KBM-7 (cell line): Measurements from ENCODE around the gene DNHD1.

Source experiments
- DNase-seq: peaks from one replicate; pipeline ENCODE4 v3.0.0-alpha.2; 2015
- in situ Hi-C: fragments of 300-500 bp; cut with MboI; formaldehyde crosslinking; loops from 2 replicates; pipeline ENCODE4 v1.14.3; 2020; ENCODE audit warnings: low sequenced_read_pairs, low pct_unique_long_range_greater_than_20kb, mixed read lengths

The DNHD1 gene

DNA sequence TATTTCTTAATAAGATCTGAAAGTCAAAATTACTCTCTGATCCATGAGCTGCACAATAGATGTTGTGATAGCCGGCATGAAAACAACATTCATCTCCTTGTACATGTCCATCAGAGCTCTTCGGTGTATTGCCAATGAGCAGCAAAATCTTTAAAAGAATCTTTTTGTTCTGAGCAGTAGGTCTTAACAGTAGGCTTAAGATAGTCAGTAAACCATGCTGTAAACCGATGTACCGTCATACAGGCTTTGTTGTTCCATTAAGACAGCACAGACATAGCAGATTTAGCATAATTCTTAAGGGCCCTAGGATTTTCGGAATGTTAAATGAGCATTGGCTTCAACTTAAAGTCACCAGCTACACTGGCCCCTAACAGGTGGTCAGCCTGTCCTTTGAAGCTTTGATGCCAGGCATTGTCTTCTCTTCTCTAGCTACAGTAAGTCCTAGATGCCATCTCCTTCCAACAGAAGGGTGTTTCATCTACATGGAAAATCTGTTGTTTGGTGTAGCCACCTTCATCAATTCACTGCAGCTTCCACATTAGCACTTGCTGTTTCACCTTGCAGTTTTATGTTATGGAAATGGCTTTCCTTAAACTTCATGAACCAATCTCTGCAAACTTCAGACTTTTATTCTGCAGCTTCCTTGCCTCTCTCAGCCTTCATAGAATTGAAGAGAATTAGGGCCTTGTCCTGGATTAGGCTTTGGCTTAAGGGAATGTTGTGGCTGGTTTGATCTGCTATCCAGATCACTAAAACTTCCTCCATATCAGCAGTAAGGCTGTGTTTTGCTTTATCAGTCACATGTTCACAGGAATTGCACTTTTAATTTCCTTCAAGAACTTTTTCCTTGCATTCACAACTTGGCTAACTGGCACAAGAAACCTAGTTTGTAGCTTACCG, 78.0 kb downstream of the DNHD1 start:
- in situ Hi-C loops, result no loop called here

DNA sequence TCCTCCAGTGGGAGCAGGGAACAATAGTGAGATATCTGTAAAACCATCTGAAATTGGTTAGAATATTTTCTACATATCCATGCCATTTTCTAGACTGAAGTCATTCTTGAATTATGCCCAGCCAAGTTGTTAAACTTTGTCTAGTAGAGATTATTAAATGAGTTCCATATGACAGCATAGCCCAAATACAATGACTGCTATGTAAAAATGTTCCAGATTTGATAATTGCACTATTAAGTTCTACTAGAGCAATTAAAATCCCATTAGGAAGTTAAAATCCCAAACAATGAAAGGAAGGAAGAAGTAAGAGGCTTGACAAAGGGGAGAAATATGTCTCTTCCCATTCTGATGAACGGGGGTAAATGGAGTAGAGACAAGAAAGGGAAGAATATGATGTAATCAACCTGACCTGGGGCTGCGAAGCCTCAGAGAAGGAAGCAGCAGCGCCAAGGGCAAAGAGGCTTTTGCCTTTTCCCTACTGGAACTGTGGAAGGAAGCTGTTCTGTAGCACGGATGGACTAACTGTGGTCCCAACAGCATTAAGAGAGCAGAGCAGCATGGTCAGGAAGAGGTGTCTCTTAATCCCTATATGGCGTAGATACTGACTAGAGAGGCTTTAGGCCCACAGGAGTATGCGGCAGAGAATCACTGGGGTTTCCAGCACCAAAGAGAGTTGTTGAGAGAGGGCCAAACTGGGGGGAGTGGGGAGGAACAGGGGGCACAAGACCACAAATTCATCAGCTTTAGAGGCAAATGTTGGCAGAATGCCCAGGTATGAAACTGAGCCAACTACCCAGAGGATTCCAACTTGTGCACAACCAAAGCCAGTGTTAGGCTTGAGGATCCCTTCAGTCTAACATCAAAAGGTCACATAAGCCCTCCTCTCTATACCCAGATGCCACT, 79.6 kb downstream of the DNHD1 start:
- in situ Hi-C loops, result no loop called here
- DNase-seq, result peak; percentile 6

More for the DNA sequence above, 78.0 kb downstream of the DNHD1 start:
- DNase-seq, result no peak

DNA sequence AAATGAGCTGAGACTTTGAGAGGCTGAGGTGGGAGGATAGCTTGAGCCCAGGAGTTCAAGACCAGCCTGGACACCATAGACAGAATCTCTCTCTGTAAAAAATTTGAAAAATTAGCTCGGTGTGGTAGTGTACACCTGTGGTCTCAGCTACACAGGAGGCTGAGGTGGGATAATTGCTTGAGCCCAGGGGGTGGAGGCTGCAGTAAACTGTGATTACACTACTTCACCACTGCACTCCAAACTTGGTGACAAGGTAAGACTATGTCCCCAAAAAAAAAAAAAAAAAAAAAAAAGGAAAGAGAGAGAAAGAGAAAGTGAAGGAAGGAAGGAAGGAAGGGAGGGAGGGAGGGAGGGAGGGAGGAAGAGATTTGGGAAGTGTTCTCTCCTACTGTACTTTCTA, 81.1 kb downstream of the DNHD1 start:
- no peak for DNase-seq
- in situ Hi-C loops, result no loop called here

DNA sequence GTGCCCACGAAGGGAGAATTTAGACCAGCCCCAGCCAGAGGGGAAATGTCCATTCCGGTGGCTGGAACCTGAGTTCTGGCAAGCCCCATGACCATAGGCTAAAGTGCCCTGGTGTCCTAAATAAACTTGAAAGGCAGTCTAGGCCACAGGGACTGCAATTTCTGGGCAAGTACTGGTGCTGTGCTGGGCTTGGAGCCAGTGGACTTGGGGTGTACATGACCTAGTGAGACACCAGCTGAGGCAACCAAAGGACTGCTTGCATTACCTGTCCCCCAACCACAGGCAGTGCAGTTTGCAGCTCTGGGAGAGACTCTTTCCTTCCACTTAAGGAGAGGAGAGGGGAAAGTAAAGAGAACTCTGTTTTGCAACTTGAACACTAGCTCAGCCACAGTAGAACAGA, 82.6 kb downstream of the DNHD1 start:
- in situ Hi-C loops, result no loop called here
- no peak for DNase-seq

DNA sequence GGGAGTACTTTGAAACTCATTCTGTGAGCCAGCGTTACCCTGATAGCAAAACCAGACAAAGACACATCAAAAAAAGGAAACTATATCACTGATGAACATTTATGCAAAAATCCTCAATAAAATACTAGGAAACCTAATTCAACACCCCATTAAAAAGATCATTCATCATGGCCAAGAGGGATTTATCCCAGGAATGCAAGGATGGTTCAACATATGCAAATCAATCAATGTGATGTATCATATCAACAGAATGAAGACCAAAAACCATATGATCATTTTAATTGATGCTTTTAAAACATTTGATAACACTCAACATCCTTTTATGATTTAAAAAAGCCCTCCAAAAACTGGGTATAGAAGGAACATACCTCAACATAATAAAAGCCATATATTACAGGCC, 86.5 kb downstream of the DNHD1 start:
- no peak for DNase-seq
- in situ Hi-C loops, result no loop called here

DNA sequence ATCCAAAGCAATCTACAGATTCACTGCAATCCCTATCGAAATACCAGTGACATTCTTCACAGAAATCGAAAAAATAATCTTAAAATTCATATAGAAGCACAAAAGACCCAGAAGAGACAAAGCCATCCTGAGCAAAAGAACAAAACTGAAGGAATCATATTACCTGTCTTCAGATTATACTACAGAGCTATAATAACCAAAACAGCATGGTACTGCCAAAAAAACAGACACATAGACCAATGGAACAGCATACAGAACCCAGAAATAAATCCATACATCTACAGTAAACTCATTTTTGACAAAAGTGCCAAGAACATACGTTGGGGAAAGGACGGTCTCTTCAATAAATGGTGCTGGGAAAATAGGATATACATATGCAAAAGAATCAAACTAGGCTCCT, 87.4 kb downstream of the DNHD1 start:
- no peak for DNase-seq
- in situ Hi-C loops, result no loop called here

DNA sequence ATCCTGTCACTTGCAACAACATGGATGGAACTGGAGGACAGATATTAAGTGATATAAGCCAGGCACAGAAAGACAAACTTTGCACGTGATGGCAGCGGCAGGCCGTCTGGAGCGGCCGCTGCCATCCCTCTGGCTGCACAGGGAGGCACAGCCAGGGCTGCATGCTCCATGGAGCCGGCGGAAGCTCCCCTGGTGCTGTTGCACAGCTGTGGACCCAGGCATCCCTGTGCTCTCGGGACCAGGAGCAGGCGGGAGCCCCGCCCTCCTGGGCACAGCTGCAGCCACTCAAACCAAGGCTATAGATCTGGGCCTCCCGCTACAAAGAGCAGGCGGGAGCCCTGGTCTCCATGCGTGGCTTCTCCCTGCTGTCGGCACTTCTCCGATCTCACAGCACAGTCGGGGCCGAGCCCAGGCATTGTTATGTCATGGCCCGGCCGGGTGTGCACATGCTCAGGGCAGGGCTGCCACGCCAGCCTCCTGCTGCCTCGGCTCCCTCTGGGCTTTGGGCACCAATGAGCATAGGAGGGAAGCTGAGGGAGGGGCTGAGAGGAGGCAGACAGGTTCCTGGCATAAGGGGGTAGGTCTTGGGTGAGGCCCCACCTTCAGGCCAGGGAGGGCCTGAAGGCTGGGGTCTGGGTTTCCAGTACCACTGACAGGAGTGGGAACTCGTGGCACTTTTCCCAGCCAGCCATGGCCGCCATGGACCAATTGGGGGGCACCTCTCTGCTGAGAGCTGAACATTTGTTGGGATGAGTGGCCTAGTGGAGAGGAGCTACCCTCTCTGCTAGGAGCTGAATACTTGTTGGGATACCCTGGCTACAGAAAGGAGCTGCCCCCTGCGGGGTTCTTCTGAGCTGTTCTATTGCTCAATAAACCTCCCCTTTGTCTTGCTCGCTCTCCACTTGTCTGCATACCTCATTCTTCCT, 89.6 kb downstream of the DNHD1 start:
- in situ Hi-C loops, result no loop called here
- DNase-seq, result no peak

DNA sequence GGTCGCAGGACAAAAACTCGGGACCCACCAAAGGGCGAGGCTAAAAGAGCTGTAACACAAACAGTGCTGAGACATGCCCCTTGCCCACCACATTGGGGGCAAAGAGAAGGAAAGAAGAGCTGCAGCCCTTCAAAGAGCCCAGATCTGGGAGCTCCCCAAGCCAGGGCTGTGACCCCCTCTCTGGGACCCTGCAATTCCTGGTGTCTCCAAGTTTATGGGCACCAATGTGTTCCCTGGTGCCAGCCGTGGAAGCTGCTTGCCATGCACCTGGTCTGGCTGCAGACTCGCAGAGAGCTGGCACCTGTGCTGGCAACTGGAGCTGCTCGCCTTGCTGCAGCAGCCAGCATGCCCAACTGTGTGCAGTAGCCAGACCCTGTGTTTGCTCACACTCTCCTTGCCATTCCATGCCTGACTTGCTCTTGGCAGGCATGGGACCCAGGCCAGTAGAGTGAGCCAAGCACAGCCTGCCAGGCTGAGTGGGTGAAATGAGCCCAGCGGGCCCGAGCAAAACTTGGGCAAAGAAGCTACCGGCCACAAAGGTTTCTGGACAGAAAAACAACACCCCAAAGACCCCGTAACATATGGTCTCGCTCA, 90.4 kb downstream of the DNHD1 start:
- DNase-seq, result no peak

DNA sequence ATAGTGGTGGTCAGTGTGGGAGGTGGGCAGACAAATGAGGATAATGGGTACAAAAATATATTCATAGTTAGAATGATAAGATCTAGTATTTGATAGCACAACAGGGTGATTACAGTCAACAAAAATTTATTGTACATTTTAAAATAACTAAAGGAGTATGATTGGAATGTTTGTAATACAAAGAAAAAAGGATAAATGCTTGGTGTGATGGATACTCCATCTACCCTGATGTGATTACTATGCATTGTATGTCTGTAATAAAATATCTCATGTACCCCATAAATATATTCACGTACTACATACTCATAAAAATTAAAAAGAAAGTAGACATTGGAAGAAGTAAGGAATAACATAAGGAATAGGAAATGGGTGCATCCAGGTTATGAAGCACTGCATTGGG, 90.9 kb downstream of the DNHD1 start:
- DNase-seq, result no peak
- in situ Hi-C loops, result no loop called here

More for the DNA sequence above, 90.4 kb downstream of the DNHD1 start:
- in situ Hi-C loops, result no loop called here

DNA sequence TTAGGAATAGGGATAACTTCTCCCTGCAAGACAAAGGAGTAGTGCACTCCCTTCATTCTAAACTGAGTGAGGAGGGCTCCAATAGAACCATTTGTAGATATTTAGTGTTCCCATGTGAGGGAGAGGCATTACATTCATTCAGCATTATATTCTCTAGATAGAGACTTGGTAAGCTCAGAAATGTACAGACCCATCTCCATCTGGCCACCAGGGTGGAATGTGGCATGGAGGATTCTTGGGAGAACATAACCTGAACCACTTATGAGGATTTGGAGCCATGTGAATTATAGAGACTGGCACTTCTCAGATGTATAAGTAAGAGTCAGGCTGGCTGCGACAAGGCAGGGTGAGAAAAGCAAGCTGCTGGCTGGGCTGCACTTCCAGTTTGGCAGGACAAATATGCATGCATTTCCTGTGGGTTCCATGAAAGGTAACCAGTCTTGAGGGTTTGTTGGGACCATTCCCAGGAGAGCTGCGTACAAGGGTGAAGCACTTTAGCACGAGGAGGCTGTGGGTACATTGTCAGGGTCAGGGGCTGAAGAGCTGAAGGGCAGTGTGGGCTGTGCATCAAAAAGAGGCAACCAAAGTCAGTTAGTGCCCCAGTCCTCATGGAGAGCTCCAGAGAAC, 97.2 kb downstream of the DNHD1 start:
- in situ Hi-C loops, result no loop called here
- DNase-seq, result no peak

DNA sequence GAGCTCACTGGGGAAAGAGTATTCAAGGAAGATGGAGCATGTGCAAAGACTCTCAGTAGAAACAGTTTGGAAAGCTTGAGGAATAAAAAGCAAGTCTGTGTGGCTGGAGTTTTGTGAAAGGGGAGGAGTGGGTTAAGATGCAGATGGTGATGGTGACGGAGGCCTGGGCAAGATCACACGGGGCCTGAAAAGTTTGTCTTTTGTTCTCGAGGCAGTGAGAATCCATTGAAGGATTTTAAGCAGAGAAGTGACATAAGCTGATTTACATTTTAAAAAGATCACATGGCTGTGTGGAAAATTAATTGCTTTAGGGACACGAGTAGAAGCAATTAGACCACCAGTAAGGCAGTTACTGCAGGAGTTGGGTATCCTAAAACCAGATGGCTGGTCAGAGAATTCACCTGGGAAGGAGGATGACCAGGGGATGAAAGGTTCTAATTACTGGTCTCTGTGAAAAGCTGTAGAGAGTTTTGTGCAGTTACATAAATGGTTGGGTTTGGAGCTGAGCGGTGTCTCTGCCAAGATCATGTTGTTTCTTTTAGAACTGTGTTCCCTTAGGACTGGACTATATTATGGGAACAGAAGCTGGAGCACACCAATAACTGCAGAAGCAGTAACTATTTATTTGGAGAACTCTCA, 99.3 kb downstream of the DNHD1 start:
- DNase-seq, result no peak
- in situ Hi-C loops, result no loop called here

DNA sequence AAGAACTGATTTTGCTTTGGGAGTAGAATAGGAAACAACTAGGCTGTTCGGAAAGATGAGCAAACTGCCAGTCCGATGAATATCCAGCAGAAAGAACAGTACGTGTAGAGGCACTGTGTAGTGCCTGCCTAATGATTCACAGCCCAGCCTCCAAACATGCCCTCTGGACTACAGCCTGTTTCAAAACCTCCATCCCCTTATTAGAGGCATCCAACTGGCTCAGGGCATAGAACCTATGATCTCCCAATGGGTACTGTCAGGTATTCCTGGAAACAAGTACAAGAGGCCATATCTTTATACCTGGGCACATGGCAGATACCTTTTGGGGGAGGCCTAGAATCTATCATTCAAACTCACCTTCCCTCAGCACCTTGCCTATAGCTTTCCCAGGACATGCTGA, 101.5 kb downstream of the DNHD1 start:
- DNase-seq, result no peak
- in situ Hi-C loops, result no loop called here

DNA sequence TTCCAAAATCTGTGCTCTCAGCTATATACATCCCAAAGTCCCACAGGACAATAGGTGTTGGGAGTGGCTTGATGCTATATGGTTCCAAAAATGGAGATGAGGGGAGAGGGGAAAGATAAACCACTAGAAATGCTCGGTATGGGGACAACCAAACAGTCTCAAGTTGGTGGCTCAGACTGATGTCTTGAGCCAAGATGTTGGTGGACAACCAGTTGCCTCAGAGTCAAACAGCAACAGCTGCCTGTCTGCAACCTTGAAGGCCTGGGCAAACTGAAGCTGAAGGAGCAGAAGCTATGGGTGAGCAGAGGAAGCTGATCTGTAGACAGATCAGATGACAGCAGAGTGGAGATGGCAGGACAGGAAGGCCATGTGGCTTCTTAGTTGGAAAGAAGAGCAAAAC, 102.4 kb downstream of the DNHD1 start:
- no peak for DNase-seq
- in situ Hi-C loops, result no loop called here

DNA sequence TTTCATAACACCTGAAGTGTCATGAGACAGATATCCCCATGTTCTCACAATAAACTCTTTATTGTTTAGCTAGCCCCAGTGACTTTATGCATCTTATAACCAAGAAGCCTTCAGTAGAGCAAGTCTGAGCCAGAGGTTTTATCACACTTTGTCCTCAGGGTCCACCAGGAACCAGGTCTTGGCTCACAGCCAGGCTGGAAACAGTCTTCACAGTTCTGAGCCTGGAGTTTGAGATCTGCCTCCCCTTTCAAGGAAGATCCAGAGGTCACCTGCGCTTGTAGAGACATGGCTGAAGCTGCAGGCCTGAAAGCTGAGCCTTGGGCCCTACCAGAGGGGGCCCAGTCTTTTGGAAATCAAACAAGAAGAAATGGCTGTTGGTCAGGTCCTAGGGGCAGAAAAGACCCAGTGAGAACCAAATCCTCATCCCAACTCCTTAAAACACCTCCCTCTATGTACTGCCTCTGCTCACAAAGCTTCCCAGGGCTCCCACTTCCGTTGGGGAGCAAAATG, 102.9 kb downstream of the DNHD1 start:
- in situ Hi-C loops, result loop anchor here (10.0 kb wide), 1 partner anchor 55 kb away; no protein-coding TSS in a partner anchor
- DNase-seq, result no peak

DNA sequence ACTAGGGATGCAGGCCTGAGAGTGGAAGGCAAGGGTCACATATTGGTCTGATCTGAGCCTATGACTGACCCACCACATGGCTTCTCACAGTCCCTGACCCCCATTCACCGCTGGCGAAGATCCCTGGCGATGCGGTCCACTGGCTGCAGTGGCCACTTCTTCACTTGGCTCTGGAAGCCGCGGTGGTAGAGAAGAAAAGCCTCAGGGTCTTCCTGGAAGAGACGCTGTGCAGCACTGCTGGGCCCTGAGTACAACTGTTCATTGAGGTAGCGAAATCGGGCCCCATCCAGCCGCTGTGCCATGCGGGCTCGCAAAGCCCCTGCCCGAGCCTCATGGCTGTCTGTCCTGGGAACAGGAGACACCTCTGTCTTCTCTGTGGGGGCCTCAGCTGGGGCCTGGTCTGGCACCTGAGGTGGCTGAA, 104.0 kb downstream of the DNHD1 start:
- no peak for DNase-seq
- in situ Hi-C loops, result loop anchor here (10.0 kb wide), 1 partner anchor 56 kb away; no protein-coding TSS in a partner anchor

DNA sequence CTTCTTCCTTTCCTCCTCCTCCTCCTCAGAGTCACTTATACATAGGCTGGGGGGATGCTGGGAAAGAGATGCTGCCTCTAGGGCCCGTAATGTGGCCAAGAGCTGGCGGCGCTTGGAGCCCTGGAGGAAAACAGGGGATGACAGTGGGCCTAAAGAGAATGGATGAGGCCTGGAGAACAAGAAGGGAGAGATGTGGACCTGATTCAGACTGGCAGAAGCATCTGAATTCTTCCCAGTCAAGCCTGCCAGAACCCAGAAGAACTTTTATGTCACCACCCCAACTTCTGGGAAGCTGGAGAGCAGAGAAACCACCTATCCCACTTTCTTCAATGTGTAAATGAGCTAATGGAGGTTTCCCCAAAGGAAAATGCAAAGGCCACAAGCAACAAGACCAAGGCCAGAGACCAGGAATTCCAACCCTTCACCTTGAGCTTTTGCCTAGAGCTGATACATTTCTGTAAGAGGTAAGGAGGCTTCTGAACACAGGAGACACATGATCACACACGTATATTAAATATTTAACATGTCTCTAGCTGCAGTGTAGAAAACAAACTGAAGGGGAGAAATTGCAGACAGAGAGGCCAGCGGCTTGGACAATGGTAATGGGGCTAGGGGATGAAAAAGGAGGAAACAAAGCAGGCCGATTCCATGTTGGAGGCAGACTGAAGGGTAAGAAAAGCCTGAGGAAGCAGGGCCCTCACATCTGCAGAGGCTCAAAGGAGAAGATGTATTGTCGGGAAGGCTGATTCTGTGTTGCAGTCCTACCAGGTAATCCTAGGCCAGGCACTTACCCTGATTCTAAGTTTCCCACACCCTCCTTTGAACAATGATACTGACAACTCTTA, 105.2 kb downstream of the DNHD1 start:
- in situ Hi-C loops, result loop anchor here (10.0 kb wide), 1 partner anchor 58 kb away; no protein-coding TSS in a partner anchor
- peak; percentile 19 for DNase-seq
